GM23338 (cell line): ENCODE measurements around the gene PARD3.

ENCODE experiments used
- EZH2 ChIP-seq: fragments of 200-600 bp; sonication (generic); IDR thresholded peaks from one replicate; pipeline ENCODE4 v1.8.0; 2017; ENCODE audit warnings: antibody characterized with exemption, mild to moderate bottlenecking, low read depth; ENCODE audit not compliant: unreplicated experiment
- POLR2AphosphoS5 ChIP-seq: IDR thresholded peaks from 2 replicates; pipeline ENCODE4 v1.6.1; 2016; ENCODE audit warnings: antibody characterized with exemption, low read depth
- TF ChIP-seq, protein P1 (sequence below), 2 experiments: fragments of 200-600 bp in 1 of 2; sonication (generic) in 1 of 2; conservative IDR thresholded peaks; 2 replicates each; pipeline versions ENCODE4 v1.5.1 to v1.6.1; 2016 to 2017; ENCODE audit warnings: antibody characterized with exemption in 2 of 2, low read depth in 2 of 2, mild to moderate bottlenecking in 2 of 2, moderate library complexity in 1 of 2

DNA sequence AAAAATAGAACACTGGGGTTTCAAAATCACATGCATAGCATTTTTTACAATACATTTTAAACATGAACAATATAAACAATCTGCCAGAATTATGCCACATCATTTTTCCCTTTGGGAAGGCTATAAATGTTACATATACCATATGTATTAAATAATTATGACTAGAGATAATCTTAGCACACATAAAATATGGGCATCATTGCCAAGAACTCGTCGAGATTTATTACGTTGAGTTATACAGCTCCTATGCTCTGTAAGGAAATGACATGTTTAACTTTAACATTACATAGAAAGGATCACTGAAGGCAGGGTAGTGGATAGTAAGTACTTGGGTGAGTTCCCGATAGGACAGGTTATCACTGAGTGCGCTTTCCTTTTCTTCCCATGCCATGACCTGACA is 267.8 kb downstream of the PARD3 start:
- TF ChIP-seq, protein P1, sequence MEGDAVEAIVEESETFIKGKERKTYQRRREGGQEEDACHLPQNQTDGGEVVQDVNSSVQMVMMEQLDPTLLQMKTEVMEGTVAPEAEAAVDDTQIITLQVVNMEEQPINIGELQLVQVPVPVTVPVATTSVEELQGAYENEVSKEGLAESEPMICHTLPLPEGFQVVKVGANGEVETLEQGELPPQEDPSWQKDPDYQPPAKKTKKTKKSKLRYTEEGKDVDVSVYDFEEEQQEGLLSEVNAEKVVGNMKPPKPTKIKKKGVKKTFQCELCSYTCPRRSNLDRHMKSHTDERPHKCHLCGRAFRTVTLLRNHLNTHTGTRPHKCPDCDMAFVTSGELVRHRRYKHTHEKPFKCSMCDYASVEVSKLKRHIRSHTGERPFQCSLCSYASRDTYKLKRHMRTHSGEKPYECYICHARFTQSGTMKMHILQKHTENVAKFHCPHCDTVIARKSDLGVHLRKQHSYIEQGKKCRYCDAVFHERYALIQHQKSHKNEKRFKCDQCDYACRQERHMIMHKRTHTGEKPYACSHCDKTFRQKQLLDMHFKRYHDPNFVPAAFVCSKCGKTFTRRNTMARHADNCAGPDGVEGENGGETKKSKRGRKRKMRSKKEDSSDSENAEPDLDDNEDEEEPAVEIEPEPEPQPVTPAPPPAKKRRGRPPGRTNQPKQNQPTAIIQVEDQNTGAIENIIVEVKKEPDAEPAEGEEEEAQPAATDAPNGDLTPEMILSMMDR (conservative IDR thresholded peaks at IDR 0.05; ENCODE audit: low read depth in 2 of 2) = no peak
- TF ChIP-seq EZH2 = no peak
- no peak for TF ChIP-seq POLR2AphosphoS5
